Loucy (cell line): ENCODE results near the gene SIK2.

Experiments used
- CTCF ChIP-seq: fragments of 200-600 bp; sonication (generic); conservative IDR thresholded peaks from 2 replicates; pipeline ENCODE4 v1.5.1; 2014; ENCODE audit warnings: mild to moderate bottlenecking, antibody characterized with exemption, low read length
- EZH2phosphoT487 ChIP-seq: fragments of 200-600 bp; IDR thresholded peaks from 2 replicates; pipeline ENCODE4 v1.6.1; 2018; ENCODE audit warnings: antibody characterized with exemption, mild to moderate bottlenecking, moderate library complexity, borderline replicate concordance

DNA sequence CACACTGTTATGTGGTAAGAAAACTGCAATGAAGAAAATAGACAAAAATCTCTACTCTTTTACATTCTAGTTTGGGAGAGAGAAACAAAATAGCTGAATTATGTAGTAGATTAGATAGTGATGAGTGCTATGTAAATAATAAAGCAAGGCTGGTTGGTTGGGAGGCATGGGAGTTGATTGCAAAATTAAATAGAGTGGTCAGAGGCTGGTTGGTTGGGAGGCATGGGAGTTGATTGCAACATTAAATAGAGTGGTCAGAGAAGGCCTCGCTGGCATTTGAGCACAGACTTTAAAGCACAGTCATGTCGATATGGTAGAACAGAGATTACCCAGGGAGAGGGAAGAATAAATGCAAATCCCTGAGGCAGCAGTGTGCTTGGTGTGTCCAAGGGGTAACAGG lies 22.4 kb downstream of the SIK2 start:
- TF ChIP-seq CTCF (no peak), EZH2phosphoT487 (no peak)
